Measurements from ENCODE around the gene KRT23. TPM values are rescaled to one million over a fixed set of nuclear protein-coding genes. Genes with fewer than 3 reads are reported as not detected.

KRT23 gene
- total RNA-seq, 1 experiment from 2014 or later: not detected

GRCh38 chr17:40905370-40905769, 32.1 kb downstream of the KRT23 start:
- Histone ChIP-seq H3K18ac (ENCODE audit: insufficient read length, low read depth, low read length) (no peak overlapping the region), H4K8ac (replicated peaks; ENCODE audit: insufficient read length, low read depth, low read length) (no peak overlapping the region), H3K14ac (ENCODE audit: insufficient read depth, low read length) (no peak overlapping the region), H3K4me1 (ENCODE audit: insufficient read depth, low read length) (0 out of 2 replicates have a peak, but pooled peaks cover 2% of the 10 kb centered on the region), H3K4me2 (ENCODE audit: insufficient read depth, insufficient read length, low read length) (no peak overlapping the region), H2BK12ac (ENCODE audit: insufficient read length, low read depth, low read length) (no peak overlapping the region), H3K9ac (ENCODE audit: extremely low read depth, insufficient read length, low read length) (no peak overlapping the region), H2AFZ (ENCODE audit: low read length) (no peak overlapping the region), H3K23me2 (ENCODE audit: insufficient read length, low read depth, low read length, poor library complexity, severe bottlenecking) (no peaks in the 10 kb centered on the region), H3K4ac (ENCODE audit: low read depth, low read length) (no peak overlapping the region), H3K56ac (ENCODE audit: insufficient read length, low read depth, low read length) (no peak overlapping the region), H2BK20ac (ENCODE audit: low read depth, low read length, poor library complexity, severe bottlenecking) (no peak overlapping the region), H3K27ac (ENCODE audit: insufficient read length, low read depth, low read length) (no peak overlapping the region), H3T11ph (ENCODE audit: low read length) (no peak overlapping the region), H4K91ac (ENCODE audit: insufficient read length, low read depth, low read length) (no peak overlapping the region), H2AK5ac (ENCODE audit: insufficient read length, low read length) (no peak overlapping the region), H4K5ac (ENCODE audit: insufficient read length, low read depth, low read length) (no peak overlapping the region), H3K79me2 (ENCODE audit: insufficient read depth, low read length) (no peaks in the 10 kb centered on the region), H3K23ac (ENCODE audit: insufficient read length, low read depth, low read length) (no peak overlapping the region), H2BK5ac (ENCODE audit: insufficient read length, low read length) (no peak overlapping the region), H3K9me3 (ENCODE audit: control insufficient read depth, low read depth, low read length) (no peaks in the 10 kb centered on the region), H3K79me1 (ENCODE audit: insufficient read depth, low read depth, low read length, poor library complexity, severe bottlenecking) (no peaks in the 10 kb centered on the region), H3K27me3 (ENCODE audit: insufficient read depth, low read length) (no peaks in the 10 kb centered on the region), H4K20me1 (ENCODE audit: control insufficient read depth, insufficient read depth, insufficient read length) (no peaks in the 10 kb centered on the region), H2BK120ac (ENCODE audit: low read depth, low read length, poor library complexity, severe bottlenecking) (no peak overlapping the region), H2BK15ac (ENCODE audit: low read depth, low read length) (no peak overlapping the region)
- Mint-ChIP-seq H3K4me3 (no peak overlapping the region), H3K27me3 (ENCODE audit: low read depth) (peaks cover 4% of the 10 kb centered on the region), H3K36me3 (ENCODE audit: insufficient read depth in 1 of 3, low read depth in 3 of 3) (no peaks in the 10 kb centered on the region), H3K9me3 (no peaks in the 10 kb centered on the region), H3K4me1 (peaks cover 18 to 43% of the 10 kb centered on the region in 2 experiments), H3K27ac (no peak overlapping the region; a peak in 1 of 7 replicates)
- no peak for DNase-seq
- no peak for TF ChIP-seq CTCF (conservative IDR thresholded peaks at IDR 0.05)
- no CpG with 5 or more reads among the region's 5 CpGs for WGBS (ENCODE audit: extremely low coverage, insufficient read length, low lambda C conversion rate)

Data from H9 (cell line).